Choroid plexus epithelial cell (primary cell): ENCODE measurements around the gene YLPM1.

Experiments used
- DNase-seq: peaks from one replicate; pipeline ENCODE4 v3.0.0-alpha.2; 2010; ENCODE audit warnings: low read depth
- H3K4me3 ChIP-seq: 2 replicates; pipeline ENCODE4 v1.5.1; 2011; ENCODE audit warnings: low read depth, mild to moderate bottlenecking, control low read depth, low read length, moderate library complexity
- CTCF ChIP-seq: conservative IDR thresholded peaks from 2 replicates; pipeline ENCODE4 v1.5.1; 2011; ENCODE audit warnings: low read depth, mild to moderate bottlenecking, control low read depth, inconsistent platforms, low read length, moderate library complexity

The YLPM1 gene

GRCh38 chr14:74826574-74826973 is 63.5 kb downstream of the YLPM1 start:
- no peak for TF ChIP-seq CTCF
- DNase-seq, result no peak

GRCh38 chr14:74829251-74829650 is 66.1 kb downstream of the YLPM1 start:
- TF ChIP-seq CTCF, result no peak
- DNase-seq, result no peak
- no peak overlapping the region for H3K4me3 ChIP-seq

More at GRCh38 chr14:74826574-74826973, 63.5 kb downstream of the YLPM1 start:
- no peak overlapping the region for H3K4me3 ChIP-seq

- no peak for DNase-seq
- no peak for TF ChIP-seq CTCF
- H3K4me3 ChIP-seq, result no peak overlapping the region
Observed at GRCh38 chr14:74832849-74833248, 69.7 kb downstream of the YLPM1 start.

GRCh38 chr14:74834692-74835392 is 71.7 kb downstream of the YLPM1 start:
- peak; percentile 37 for DNase-seq
- TF ChIP-seq CTCF, result no peak
- H3K4me3 ChIP-seq, result no peak overlapping the region

GRCh38 chr14:74835645-74836250 is 72.6 kb downstream of the YLPM1 start:
- no peak for TF ChIP-seq CTCF
- H3K4me3 ChIP-seq, result no peak overlapping the region
- no peak for DNase-seq

GRCh38 chr14:74836251-74836960 is 73.3 kb downstream of the YLPM1 start:
- TF ChIP-seq CTCF, result no peak
- H3K4me3 ChIP-seq, result no peak overlapping the region
- DNase-seq, result peak; percentile 62

- TF ChIP-seq CTCF, result no peak
- peak; percentile 51 for DNase-seq
- H3K4me3 ChIP-seq, result no peak overlapping the region
Observed at GRCh38 chr14:74838166-74838565, 75.0 kb downstream of the YLPM1 start.
